SW 1271 (cell line): ENCODE measurements around the gene RHOV.
A peak's percentile ranks its signal among the peaks of the same experiment; 100 is the strongest.

Source experiments
- DNase-seq, 2 experiments: peaks; one replicate each; lab custom pipeline; 2025; lab: John Stamatoyannopoulos, UW

RHOV gene, protein sequence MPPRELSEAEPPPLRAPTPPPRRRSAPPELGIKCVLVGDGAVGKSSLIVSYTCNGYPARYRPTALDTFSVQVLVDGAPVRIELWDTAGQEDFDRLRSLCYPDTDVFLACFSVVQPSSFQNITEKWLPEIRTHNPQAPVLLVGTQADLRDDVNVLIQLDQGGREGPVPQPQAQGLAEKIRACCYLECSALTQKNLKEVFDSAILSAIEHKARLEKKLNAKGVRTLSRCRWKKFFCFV

DNA sequence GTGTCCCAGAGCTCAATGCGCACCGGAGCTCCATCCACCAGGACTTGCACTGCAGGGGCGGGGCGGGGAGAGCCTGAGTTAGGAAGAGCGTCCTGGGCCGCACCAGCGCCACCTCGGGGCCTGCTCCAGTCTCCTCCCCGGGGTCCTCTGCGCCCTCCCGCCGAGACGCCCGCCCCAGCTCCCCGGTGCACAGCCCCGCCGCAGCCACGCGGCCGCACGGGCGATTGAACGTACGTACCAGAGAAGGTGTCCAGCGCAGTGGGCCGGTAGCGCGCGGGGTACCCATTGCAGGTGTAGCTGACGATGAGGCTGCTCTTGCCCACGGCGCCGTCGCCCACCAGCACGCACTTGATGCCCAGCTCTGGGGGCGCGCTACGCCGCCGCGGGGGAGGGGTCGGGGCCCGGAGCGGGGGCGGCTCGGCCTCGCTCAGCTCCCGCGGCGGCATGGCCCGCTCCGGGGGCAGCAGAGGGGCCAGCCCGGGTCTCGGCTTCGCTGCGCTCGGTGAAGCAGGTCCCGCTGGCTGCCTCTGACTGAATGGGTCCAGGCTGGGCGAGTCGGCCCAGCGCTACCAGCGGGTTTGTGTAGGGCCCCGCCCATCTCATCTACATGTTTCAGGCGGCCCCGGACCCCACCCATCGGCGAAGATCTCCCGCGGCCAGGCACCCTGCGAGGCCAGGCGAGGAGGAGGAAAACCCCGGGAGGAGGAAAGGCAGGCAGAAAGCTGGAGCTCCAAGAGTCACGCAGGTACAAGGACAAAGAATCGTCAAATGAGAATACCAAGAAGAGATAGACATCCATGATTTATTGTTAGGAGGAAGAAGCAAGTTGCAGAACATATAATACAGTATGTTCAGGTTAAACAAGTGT lies at the start of gene RHOV:
Gene RHOV, minus strand, starts transcription at position 541 of the 868 bp plus-strand sequence. Its CDS starts 95 bp downstream, at position 446.
- DNase-seq = peak in 1 of 2 experiments; percentile 33

DNA sequence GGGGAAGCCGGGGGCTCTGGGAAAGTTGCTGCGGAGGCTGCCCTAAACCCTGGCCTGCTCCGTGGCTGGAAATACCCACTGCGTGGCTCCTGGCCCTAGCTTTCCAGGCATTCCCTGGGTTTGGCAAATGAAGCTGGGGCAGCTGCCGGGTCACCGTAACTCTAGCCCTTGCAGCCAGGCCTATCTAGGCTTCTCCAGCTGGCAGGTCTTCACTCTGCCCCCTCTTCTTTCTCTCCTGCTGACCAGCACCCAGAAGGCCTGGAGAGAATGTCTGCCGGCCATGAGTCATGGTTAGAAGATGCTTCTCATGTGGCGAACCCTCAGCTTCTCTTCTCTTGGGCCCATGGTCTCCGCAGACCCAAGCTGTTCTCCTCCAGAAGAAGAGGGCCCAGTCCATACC lies 49.5 kb upstream of the RHOV start:
- no peak for DNase-seq

DNA sequence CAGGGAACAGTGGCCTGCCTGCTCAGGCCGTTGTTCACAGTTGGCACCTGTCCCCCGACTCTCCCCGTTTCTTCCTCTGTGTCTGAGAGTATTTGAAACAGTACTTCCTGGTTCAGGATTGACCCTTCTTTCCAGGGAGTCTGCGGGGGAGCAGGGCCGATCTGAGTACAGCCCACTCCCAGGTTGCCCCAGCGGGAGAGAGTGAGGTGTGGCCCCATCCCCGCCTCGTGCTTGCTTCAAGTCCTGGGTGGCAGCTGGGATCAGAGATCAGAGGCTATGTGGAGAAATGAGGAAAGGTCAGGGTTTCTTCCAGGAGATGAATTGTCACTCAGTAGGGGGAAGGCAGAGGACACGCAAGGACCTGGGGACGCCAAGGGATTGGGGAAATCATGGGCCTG lies 48.6 kb upstream of the RHOV start:
- no peak for DNase-seq

DNA sequence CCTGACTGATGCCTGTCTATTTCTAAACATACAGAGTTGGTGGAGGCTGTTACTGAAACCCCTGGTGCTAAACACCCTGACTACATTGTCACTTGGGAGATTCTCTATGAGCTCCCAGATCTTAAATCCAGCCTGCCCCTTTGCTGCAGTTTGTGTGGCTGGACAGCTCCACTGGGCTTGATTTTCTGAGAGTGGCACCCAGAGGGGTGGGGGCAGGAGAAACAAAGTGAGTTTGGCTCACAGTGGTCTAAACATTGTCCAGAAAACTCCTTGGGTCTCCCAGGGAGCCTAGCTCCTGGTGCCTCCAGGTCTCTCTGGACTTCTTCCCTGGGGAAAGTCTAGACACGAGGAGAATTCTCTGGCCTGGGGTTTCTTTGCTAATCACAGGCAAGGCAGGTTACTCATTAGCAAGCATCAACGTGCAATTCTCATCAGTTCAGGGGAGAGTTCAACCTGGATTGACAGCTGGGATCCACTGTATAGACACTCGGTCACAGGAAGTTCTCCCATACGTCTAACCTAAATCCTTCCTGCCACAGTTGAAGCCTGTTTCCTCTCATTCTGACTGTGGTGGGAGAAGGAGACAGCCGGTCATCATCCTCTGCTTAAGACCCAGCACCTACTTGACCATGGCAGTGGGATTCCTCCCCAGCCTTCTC lies 48.0 kb upstream of the RHOV start:
- DNase-seq = no peak

DNA sequence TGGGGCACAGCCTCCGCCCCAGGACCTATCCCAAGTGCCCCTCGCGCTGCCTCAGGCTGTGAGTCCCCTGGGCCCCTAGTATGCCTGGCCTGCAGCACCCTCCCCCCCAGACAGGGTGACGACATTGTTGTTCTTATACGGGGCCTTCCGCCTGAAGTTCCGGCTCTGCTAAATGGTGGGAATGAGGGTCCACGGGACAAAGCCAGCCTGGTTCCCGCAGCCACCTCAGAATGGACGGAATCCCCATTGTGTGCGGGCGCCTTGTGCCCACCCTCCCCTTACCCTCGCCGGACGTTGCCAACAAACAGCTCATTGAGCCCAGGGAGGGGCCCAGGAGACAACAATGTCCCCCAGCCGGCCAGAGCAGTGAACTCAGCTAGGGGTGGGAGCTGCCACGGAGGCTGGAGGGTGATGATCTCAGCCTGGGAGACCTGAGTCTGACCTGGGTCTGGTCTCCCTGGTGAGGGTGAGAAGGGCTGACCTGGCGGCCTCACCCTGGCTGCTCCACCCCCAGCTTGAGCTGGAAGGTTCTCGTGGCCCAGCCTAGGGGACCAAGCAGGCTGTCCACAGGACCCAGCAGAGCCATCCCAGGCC lies 44.9 kb upstream of the RHOV start:
- DNase-seq = no peak

DNA sequence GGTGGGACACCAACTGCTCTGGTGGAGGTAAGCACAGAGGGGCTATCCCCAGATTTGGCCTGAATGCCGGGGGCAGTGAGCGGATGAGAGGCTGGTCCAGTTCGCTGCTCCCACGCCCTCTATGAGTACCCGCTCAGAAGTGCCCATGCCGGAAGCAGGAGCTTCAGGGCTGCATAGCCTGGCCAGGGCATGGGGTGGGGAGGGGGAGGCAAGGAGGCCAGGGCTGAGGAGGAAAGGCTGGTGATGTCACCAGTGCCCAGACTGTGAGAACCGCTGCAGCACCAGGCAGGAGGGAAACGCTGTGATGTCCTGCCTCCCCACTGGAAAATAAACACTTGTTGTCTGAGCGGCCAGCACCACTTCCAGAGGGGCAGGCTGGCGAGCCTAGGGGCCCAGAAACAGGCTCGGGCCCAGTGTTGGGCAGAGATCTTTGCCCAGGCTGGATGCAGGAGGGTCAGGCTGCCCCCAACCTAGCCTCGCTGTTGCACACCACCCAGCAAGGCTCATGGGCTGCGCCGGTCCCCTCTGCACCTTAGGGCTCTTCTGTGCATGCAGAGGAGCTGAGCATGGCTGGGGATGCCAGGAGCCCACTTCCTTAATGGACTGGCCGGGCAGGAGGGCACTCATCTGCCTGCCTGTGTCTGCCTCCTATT lies 44.2 kb upstream of the RHOV start:
- no peak for DNase-seq

DNA sequence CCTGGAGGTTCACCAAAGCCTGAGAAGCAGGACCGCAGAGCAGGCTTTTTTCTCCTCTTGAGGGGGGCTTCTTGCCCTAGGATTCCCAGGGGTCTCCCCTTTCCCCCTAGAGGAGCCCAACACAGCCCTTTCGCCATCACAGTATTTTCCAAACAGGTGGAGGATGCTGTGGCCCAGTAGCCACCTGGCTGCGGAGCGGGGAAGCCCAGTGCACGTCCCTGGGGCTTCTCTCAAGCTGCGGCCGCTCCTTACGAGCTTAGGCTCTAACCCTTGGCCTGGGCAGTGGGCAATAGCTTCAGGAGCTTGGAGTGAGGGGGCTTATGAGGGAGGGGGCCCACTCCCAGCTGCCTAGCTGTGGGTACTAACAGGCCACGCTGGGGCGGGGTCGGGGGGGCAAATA lies 43.6 kb upstream of the RHOV start:
- DNase-seq = no peak

DNA sequence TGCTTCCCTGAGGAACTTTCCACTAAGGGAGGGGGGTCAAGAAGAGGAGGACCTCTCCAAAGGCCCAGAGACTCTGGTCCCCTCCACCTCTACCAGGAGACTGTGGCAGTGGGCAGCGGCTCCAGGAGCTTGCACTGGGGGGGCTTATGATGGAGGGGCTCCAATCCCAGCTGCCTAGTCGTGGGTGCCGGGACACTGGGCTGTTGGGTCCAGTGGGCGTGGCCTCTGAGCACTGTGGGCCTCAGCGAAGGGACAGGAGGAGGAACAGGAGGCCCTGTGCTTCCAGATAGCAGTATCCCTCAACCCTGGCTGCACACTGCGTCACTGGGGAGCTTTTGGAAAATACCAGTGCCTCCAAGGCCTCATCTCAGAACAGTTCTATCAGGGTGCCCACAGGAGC lies 41.6 kb upstream of the RHOV start:
- DNase-seq = no peak

DNA sequence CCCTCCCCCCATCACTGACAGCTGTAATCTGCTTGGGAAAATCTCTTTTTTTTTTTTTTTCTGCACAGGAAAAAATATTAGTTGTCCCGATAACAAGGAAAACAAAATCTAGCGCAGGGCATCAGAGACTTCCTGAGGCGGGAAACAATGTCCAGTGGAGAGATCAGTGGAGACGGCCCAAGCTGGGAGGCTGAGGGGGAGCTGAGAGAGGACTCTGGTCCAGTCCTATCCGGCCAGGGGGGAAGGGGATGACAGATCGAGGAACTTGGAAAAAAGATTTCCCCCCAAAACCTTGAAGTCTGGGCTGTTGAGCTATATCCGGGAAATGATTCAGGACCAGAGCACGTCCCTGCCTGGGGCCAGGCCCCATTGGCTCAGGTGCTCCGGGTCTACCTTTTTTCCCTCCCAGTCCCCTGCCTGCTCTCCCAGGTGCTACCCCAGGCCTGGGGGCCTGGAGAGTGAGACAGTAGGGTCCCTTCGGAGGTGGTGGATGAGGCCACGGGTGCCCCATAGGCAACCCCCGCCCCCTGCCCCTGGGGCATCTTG lies 41.2 kb upstream of the RHOV start:
- no peak for DNase-seq

DNA sequence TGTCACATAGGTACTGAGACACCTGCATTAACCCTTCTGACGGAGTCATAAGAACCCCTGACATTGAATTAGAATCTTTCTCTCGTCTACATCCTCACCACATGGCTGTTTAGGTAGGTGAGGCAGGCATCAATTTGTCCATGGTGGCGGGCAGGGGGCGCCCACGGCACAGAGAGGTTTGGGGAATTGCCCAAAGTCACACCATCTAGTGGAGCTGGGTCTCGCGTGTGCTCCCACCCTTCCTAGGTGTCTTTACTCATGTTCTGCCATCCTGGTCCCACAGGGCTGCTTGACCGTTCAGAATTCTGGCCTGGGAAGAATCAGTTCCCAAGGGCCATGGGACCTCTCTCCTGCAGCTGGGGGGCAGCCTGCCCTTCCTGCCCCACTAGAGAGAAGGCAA lies 40.5 kb upstream of the RHOV start:
- no peak for DNase-seq

DNA sequence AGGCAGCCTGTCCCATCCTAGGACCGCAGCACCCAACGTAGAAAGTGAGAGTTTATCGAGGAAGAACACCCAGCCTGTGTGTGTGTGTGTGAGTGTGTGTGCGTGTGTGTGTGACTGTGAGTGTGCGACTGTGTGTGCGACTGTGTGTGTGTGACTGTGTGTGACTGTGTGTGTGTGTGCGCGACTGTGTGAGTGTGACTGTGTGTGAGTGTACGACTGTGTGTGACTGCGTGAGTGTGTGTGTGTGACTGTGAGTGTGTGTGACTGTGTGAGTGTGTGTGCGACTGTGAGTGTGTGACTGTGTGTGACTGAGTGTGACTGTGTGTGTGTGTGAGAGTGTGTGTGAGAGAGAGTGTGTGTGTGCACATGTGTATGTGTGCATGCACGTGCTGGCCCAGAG lies 40.0 kb upstream of the RHOV start:
- no peak for DNase-seq

DNA sequence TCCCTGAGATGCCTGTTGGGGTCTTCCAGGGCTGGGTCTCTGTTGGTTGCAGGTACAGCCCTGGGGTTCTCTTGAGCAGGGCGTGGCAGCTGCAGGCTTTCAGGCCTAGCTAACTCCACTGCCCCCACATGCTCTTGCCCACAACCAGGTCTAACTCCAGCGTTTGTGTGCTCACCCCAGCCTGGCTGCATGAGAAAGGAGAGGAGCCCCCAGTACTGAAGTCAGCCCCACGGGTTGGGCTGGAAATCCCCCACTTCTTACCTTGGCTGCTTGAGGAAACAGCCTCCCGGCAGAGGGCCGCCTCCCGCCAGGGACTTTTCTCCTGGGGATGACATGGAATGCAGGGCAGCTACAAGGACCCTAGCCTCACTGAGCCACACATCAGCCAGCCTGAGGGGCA lies 38.4 kb upstream of the RHOV start:
- DNase-seq = no peak

DNA sequence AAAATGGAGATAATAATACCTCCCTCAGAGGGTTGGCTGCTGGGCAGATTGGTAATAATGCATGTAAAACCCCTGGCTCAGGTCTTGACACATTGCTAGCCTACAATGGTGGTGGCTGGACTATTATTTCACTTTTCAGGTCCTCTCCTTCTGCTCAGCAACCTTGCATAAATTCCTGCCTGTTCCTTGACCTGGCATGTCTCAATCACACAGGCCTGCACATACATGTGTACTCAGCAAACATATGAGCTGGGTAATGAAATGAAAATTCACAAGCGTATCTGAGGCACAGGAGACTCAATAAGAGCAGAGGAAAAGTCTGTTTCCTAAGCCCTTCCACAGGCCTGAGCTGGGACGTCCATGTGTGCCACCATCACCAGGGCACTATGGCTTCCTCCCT lies 37.7 kb upstream of the RHOV start:
- no peak for DNase-seq

DNA sequence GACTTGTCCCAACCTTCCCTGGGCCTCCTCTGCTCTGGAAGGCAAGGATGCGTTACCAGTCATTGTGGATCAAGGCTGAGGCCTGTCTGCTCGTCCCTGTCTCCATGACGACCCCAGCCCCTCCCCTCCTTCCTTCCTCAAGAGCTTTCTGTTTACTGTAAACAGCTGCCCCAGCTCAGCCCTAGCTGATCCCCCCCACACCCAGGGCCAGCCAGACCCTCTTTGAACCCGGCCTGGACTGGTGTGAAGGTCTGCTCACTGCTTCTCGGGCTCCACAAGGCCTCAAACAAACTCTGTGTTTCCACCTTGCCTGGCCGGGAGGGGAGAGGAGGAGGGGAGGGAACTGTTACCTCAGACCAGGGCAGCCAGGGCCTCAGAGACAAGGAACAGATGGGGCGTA lies 37.1 kb upstream of the RHOV start:
- no peak for DNase-seq

DNA sequence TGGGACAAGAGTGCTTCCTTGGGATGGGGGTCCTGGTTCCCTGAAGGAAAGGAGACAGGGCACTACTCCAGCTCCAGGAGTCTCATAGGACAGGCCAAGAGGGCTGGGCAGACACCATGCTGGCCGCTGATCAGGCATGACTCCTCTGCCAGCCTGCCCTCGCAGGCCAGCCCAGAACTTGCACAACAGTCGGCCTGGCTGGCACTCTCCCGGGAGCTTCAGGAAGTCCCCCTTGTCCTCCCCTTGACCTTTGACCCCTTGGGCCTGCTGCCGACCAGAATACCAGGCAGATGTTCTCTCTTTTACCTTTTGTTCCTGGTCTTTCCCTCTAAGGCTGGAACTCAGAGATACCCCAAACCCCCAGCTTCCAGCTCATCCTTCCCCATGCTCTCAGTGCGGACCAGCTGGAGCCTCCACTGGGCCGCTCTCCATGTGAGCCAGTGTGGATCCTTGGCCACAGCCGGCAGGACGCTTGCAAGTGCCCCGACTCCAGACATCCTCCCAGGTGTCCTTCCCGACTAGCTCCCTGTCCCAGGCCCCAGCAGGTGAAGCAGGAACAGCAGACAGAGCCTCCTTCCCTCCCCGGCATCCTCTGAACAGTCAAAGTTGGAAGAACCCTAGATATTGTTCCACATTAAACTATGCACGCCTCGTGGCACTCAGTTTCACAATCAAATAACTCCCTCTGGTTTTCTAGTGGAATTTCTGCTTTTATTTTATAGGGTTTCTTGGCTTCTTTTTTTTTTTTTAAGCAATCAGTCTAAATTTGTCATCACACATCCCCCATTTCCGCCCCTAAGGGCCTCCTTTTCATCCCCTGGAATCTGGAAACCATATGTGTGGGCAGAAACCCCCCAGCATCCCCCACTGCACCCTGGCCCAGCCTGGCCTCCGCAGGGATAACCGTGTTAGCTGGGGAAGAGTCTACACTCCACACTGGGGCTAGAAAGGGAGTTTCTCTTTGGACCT lies 35.9 kb upstream of the RHOV start:
- no peak for DNase-seq

DNA sequence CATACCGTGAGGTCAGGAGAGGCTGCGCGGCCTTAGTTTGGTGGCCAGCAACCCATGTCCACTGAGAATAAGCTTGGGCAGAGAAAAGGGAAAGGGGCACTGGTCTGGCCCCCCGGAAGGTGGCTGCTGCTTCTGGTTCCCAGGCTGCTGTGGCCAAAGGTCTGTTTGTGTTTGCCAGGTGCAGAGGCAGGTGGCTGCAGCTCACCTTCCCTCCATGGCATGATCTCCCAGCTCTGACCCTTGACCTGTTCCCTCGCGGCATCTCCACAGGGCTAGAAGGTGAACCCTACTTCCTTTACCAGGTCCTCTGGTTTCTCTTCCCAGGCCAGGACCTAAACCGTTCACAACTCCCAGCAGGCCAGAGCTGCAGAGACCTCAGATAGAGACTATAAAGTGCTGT lies 34.1 kb upstream of the RHOV start:
- DNase-seq = no peak

DNA sequence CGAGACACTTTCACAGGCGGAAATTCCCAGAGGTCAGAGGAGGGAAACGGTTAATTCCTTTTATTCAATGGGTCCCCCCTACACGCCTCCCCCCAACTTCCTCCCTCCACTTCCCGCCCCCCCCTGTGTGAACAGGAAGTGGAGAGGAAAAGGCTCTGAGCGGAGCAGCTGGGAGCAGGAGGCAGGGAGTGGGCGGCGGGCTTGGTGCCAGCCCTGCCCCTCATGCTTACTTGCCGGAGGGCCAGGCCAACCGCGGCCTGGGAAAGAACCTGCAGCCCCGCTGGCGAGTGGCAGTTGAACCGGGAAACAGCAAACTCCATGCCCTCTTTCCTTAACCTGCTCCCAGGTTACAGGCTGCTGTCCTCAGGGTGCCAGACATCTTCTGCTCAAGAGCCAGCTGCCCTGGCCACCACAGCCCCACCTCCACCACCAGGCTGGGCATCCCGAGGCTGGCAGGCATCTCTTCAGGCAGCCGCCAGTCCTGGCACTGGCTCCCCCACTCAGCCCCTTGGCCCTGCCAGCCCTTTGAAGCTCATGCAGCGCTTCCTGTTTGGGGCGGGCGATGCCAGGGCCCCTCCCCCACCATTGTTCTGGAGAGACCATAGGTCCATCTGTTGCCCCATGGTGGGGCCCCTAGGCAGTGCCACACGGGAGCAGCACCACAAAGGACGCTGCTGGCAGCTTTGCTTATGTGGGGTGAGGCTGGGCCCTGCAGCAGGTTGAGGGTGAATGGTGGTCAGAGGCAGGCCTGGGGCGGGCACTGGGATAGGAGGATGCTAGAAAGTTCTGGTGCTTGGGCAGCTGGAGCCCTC lies 33.2 kb upstream of the RHOV start:
- no peak for DNase-seq

DNA sequence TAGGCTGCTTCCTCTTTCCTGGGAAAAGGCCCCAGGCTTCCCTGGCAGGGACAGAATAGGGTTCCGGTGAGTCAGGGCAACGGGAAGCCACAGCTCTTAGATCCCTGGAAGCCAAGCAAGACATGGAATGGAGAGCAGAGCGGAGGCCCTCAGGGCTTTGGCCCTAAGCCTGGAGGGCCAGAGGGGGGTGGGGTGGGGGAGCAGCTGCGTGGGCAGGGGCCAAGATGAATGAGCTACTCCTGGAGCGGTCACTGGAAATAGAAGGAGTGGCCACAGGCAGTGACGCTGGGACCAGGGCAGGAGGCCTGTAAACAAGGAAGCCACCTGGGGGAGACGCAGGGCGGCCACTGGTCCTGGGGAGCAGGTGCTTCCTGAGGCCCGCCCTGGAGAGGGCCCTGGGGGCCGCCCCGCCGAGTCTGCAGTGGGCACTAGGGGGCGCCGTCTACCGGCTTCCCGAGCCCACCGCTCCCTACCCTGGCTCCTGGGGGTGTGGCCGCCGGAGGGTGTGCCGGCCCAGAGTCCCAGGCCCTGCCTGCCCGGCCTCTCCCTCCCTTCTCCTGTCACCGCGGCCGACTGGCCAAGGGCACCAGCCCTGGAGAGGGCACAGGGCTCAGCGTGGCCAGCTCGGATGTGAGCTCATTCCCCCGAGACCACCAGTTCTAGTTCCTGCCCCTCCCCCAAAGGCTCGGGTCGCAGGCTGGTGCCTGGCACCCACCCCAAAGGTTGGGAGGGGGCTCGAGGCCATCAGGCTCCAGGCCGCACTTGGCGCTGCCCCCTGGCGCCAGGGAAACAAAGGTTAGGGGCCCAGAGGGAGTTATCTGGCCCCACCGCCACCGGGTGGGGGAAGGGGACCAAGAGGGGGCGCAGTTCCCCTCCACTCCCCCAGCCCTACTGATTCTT lies 32.3 kb upstream of the RHOV start:
- peak; percentile 20 to 77 for DNase-seq
